Measurements from ENCODE around the gene ROS1. TPM values are rescaled to one million over a fixed set of nuclear protein-coding genes. Genes with fewer than 3 reads are reported as not detected.
"Not testable (repeated sequence)": the region's sequence is repeated elsewhere in the genome, so short reads cannot be mapped to it uniquely, and the experiment has no call there.

ROS1 gene
- total RNA-seq, 2 donors from 2014 or later = 0.99 to 1.9 TPM

GRCh38 chr6:117380298-117380697, 45.4 kb downstream of the ROS1 start:
- Histone ChIP-seq H3K27ac (no peak overlapping the region), H3K27me3 (no peaks in the 10 kb centered on the region), H3K4me3 (no peak overlapping the region), H3K9me3 (no peaks in the 10 kb centered on the region), H3K9ac (ENCODE audit: low read depth in 2 of 2, low read length in 2 of 2) (no peak overlapping the region), H3K36me3 (no peaks in the 10 kb centered on the region), H3K4me1 (no peaks in the 10 kb centered on the region)
- no peak for DNase-seq
- TF ChIP-seq CTCF (IDR thresholded peaks at IDR 0.05) = no peak
- intact Hi-C loops (cut with DNase I) = no loop called here

DNA sequence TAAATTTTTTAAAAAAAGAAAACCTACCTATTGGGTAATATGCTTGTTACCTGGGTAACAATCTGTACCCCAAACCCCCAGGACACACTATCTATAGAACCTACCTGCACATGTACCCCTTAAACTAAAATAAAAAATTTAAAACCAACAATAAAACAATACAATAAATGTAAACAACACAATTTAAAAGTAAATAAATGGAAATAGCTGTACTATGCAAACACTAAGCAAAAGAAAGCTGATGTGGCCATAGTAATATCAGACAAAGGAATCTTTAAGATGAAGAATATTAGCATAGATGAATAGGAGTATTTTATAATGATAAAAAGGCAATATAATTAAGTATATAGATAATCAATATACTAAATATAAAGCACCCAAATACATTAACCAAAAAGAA, 50.3 kb downstream of the ROS1 start:
- no peak for DNase-seq
- H3K4me1 ChIP-seq = no peaks in the 10 kb centered on the region
- H3K9me3 ChIP-seq = no peaks in the 10 kb centered on the region
- no peak overlapping the region for H3K9ac ChIP-seq (ENCODE audit: low read depth in 2 of 2, low read length in 2 of 2)
- intact Hi-C loops (cut with DNase I) = no loop called here
- no peak overlapping the region for H3K27ac ChIP-seq
- H3K36me3 ChIP-seq = no peaks in the 10 kb centered on the region
- H3K4me3 ChIP-seq = no peak overlapping the region
- no peaks in the 10 kb centered on the region for H3K27me3 ChIP-seq
- TF ChIP-seq CTCF (IDR thresholded peaks at IDR 0.05) = no peak

- Histone ChIP-seq H3K36me3 (no peaks in the 10 kb centered on the region), H3K9me3 (no peaks in the 10 kb centered on the region), H3K27ac (no peak overlapping the region), H3K9ac (ENCODE audit: low read depth in 2 of 2, low read length in 2 of 2) (no peak overlapping the region), H3K4me1 (no peaks in the 10 kb centered on the region), H3K4me3 (no peak overlapping the region), H3K27me3 (no peaks in the 10 kb centered on the region)
- TF ChIP-seq CTCF (IDR thresholded peaks at IDR 0.05) = no peak
- intact Hi-C loops (cut with DNase I) = no loop called here
- DNase-seq = no peak
Measured at GRCh38 chr6:117373211-117373813, 52.4 kb downstream of the ROS1 start.

GRCh38 chr6:117372289-117372688, 53.5 kb downstream of the ROS1 start:
- H3K9ac ChIP-seq (ENCODE audit: low read depth in 2 of 2, low read length in 2 of 2); H3K27ac ChIP-seq; H3K9me3 ChIP-seq; H3K27me3 ChIP-seq; H3K36me3 ChIP-seq; H3K4me1 ChIP-seq; H3K4me3 ChIP-seq; intact Hi-C loops (cut with DNase I); DNase-seq: not testable (repeated sequence)

DNA sequence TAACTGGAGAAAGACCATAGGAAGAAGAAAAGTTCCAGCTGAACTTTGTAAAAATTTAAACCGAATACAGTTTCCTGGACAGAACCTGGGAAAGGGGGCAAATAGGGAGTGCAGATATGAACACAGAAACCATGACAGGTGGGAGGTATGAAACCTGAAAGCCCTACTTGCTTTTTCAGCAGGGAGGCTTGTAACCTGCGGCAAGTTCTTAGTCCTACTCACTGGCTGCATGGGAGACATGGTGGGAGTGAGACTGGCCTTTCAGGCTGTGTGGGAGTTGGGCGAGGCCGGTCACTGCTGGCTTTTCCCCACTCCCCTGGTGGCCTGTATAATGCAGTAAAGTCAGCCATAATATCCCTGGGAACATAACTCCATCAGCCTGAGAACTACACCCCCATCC, 54.2 kb downstream of the ROS1 start:
- Histone ChIP-seq H3K4me1 (no peaks in the 10 kb centered on the region), H3K4me3 (no peak overlapping the region), H3K27ac (no peak overlapping the region), H3K9me3 (no peaks in the 10 kb centered on the region), H3K27me3 (no peaks in the 10 kb centered on the region), H3K36me3 (no peaks in the 10 kb centered on the region), H3K9ac (ENCODE audit: low read depth in 2 of 2, low read length in 2 of 2) (no peak overlapping the region)
- no peak for TF ChIP-seq CTCF (IDR thresholded peaks at IDR 0.05)
- intact Hi-C loops (cut with DNase I) = no loop called here
- DNase-seq = no peak

DNA sequence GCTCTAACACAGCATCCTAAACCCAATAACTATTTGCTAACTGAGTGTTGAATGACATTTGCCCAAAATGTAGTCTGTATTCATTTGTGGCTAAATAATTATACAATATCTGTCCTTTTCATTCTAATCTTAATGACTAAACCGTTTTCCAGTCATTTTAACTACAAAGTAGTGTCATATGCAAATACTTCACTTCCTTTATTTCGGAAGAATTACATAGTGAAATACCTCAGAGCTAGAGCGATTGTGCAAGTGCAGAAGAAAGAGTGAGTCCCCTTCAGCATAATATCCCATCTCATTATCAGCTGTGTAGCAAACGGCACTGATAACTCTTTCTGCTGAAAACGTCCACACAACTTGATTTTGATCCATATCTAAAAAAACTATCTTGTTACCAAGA, 66.2 kb downstream of the ROS1 start:
- Histone ChIP-seq H3K36me3 (no peaks in the 10 kb centered on the region), H3K27me3 (no peaks in the 10 kb centered on the region), H3K27ac (no peak overlapping the region), H3K4me3 (no peak overlapping the region), H3K9ac (ENCODE audit: low read depth in 2 of 2, low read length in 2 of 2) (no peak overlapping the region), H3K4me1 (no peaks in the 10 kb centered on the region), H3K9me3 (no peaks in the 10 kb centered on the region)
- intact Hi-C loops (cut with DNase I) = loop anchor here (10.0 kb wide), 1 partner anchor 85 kb away; no protein-coding TSS in a partner anchor
- TF ChIP-seq CTCF (IDR thresholded peaks at IDR 0.05) = no peak
- no peak for DNase-seq

Measured in colonic mucosa (tissue), 4 donors.